Endothelial cell of umbilical vein (primary cell): ENCODE results near the gene CCDC57. TPM values are rescaled to one million over a fixed set of nuclear protein-coding genes. Genes with fewer than 3 reads are reported as not detected.
A peak's percentile ranks its signal among the peaks of the same experiment; 100 is the strongest.

ENCODE experiments used
- BruUV-seq: library from RNA; stranded (reverse); fragments of 400-500 nt; replicated peaks from 2 replicates; lab custom pipeline; 2021; lab: Mats Ljungman, UMichigan
- CTCF ChIA-PET: fragments of 300-600, 350-600 bp; sonication (Branson Sonifier 250); formaldehyde crosslinking; loops from one replicate; lab custom pipeline; 2021; ENCODE audit warnings: antibody characterized with exemption, inconsistent platforms; lab: Charles Lee
- POLR2A ChIA-PET: fragments of 300-600, 350-600 bp; sonication (Branson Sonifier 250); formaldehyde crosslinking; loops from one replicate; lab custom pipeline; 2021; ENCODE audit warnings: antibody characterized with exemption, inconsistent platforms; lab: Charles Lee
- DNase-seq: peaks from one replicate; pipeline ENCODE4 v3.0.0-alpha.2; 2011; ENCODE audit warnings: low read depth, low spot score
- FAIRE-seq: peaks from 2 replicates; lab custom pipeline; 2011; peaks lifted over from hg19 to GRCh38; lab: Jason Lieb, UNC
- H2AFZ ChIP-seq: 2 replicates; pipeline ENCODE4 v1.6.0; 2012; ENCODE audit warnings: low read depth, low read length, control low read depth, inconsistent platforms
- H3K27ac ChIP-seq: 2 replicates; pipeline ENCODE4 v1.5.1; 2011; ENCODE audit warnings: low read depth, mild to moderate bottlenecking, control low read depth, low read length, moderate library complexity; ENCODE audit not compliant: insufficient read depth
- H3K27me3 ChIP-seq, 2 experiments: 2 replicates each; pipeline versions ENCODE4 v1.6.0 to v1.6.1; 2011; ENCODE audit warnings: low read length in 2 of 2, mixed read lengths in 1 of 2; ENCODE audit not compliant: control insufficient read depth in 2 of 2, insufficient read depth in 2 of 2
- H3K36me3 ChIP-seq, 2 experiments: 2 replicates in 1 of 2; 3 replicates in 1 of 2; pipeline ENCODE4 v1.5.1; 2011; ENCODE audit warnings: low read length in 2 of 2, mild to moderate bottlenecking in 1 of 2, moderate library complexity in 1 of 2; ENCODE audit not compliant: control insufficient read depth in 2 of 2, insufficient read depth in 2 of 2; ENCODE audit errors: extremely low read depth in 1 of 2
- H3K4me1 ChIP-seq: 3 replicates; pipeline ENCODE4 v1.5.1; 2011; ENCODE audit warnings: mild to moderate bottlenecking, low read length; ENCODE audit not compliant: control insufficient read depth, insufficient read depth; ENCODE audit errors: extremely low read depth
- H3K4me2 ChIP-seq: 2 replicates; pipeline ENCODE4 v1.6.1; 2011; ENCODE audit warnings: low read length, control low read depth, mixed read lengths; ENCODE audit not compliant: insufficient read depth
- H3K4me3 ChIP-seq, 3 experiments: fragments of 200-600 bp in 1 of 3; sonication (generic), shearing (Covaris generic) in 1 of 3; replicated peaks in 1 of 3; 2 replicates each; pipeline ENCODE4 v1.5.1; 2011 to 2016; ENCODE audit warnings: control low read depth in 3 of 3, low read length in 3 of 3, mild to moderate bottlenecking in 2 of 3, inconsistent platforms in 1 of 3, low read depth in 1 of 3, moderate library complexity in 1 of 3; ENCODE audit not compliant: insufficient read depth in 1 of 3
- H3K79me2 ChIP-seq: 2 replicates; pipeline ENCODE4 v1.6.0; 2012; ENCODE audit warnings: low read length, inconsistent platforms; ENCODE audit not compliant: control insufficient read depth, insufficient read depth
- H3K9ac ChIP-seq: replicated peaks from 2 replicates; pipeline ENCODE3; 2011; ENCODE audit warnings: low read length, control low read depth; ENCODE audit not compliant: insufficient read depth; ENCODE audit errors: extremely low read depth
- H3K9me1 ChIP-seq: replicated peaks from 3 replicates; pipeline ENCODE4 v1.6.0; 2011; ENCODE audit warnings: mild to moderate bottlenecking, low read length; ENCODE audit not compliant: control insufficient read depth, insufficient read depth; ENCODE audit errors: extremely low read depth
- H3K9me3 ChIP-seq: replicated peaks from 2 replicates; pipeline ENCODE4 v1.5.1; 2012; ENCODE audit warnings: low read length, inconsistent platforms; ENCODE audit not compliant: control insufficient read depth, insufficient read depth
- H4K20me1 ChIP-seq: replicated peaks from 2 replicates; pipeline ENCODE3; 2011; ENCODE audit warnings: mild to moderate bottlenecking, low read length; ENCODE audit not compliant: control insufficient read depth, insufficient read depth; ENCODE audit errors: extremely low read depth
- CTCF ChIP-seq, 2 donors: IDR thresholded peaks; 1 replicate in 1 of 2; 2 replicates in 1 of 2; pipeline ENCODE4 v1.5.1; 2011; ENCODE audit warnings: low read length in 2 of 2, mild to moderate bottlenecking in 2 of 2, moderate library complexity in 2 of 2, control low read depth in 1 of 2, inconsistent platforms in 1 of 2, low read depth in 1 of 2; ENCODE audit not compliant: insufficient read depth in 1 of 2; ENCODE audit errors: extremely low read depth in 1 of 2
- MYC ChIP-seq: IDR thresholded peaks from one replicate; pipeline ENCODE4 v1.6.1; 2011; ENCODE audit warnings: mild to moderate bottlenecking, low read depth, low read length
- POLR2A ChIP-seq: IDR thresholded peaks from 2 replicates; pipeline ENCODE4 v1.6.1; 2012; ENCODE audit warnings: low read depth, mild to moderate bottlenecking, control low read depth, low read length
- dilution Hi-C: fragments of 300-500 bp; cut with MboI; formaldehyde crosslinking; loops from one replicate; pipeline ENCODE4 v1.15.0; 2019; ENCODE audit warnings: low sequenced_read_pairs; ENCODE audit not compliant: extremely low pct_ligation_motif_present
- intact Hi-C: fragments of 100-400 bp; cut with micrococcal nuclease; formaldehyde crosslinking; loops from one replicate; pipeline ENCODE4 v1.10.0; 2022
- polyA plus RNA-seq, 4 experiments: library from polyadenylated mRNA; depleted of rRNA in 3 of 4; stranded (reverse) in 3 of 4; unstranded in 1 of 4; fragments of >200 nt; gene quantifications; 2 replicates each; pipeline versions ENCODE4 v1.2.1 to v1.2.3, GENCODE V29; 2011 to 2012; ENCODE audit warnings: missing spikeins in 1 of 4
- total RNA-seq: library from RNA; stranded (reverse); gene quantifications from 2 replicates; pipeline ENCODE4 v1.2.3, GENCODE V29; 2021

The CCDC57 gene
- total and polyA plus RNA-seq, 2 donors (not counting 3 experiments of a cell fraction or from before 2014, with no cell fraction given): 18.6 to 31.6 TPM

GRCh38 chr17:82205720-82206508 lies 6.7 kb downstream of the CCDC57 start:
- no peaks in the 10 kb centered on the region for H4K20me1 ChIP-seq
- DNase-seq (peak; percentile 77), FAIRE-seq (peak; percentile 94)
- peaks cover 7% of the 10 kb centered on the region for H3K4me1 ChIP-seq
- H3K79me2 ChIP-seq: no peaks in the 10 kb centered on the region
- dilution Hi-C loops (no loop called here), intact Hi-C loops (loop anchor here (1.0 to 5.0 kb wide), 3 partner anchors 7 to 36 kb away; partner anchors contain the start of gene SLC16A3)
- no peaks in the 10 kb centered on the region for H3K36me3 ChIP-seq
- peak overlapping the region; percentile 69 for H2AFZ ChIP-seq
- H3K9ac ChIP-seq: no peak overlapping the region
- CTCF ChIA-PET: interaction anchor here (0.7 to 4.1 kb wide), 22 partner anchors 10 to 202 kb away, joined by 3 to 104 read pairs (median 6); partner anchors contain the start of gene SLC16A3
- H3K27me3 ChIP-seq: no peaks in the 10 kb centered on the region
- H3K4me3 ChIP-seq: no peak overlapping the region
- no TSS peak for BruUV-seq
- TF ChIP-seq CTCF (IDR thresholded peaks at IDR 0.05; ENCODE audit: extremely low read depth in 1 of 2, insufficient read depth in 1 of 2, low read depth in 1 of 2, low read length in 2 of 2): peak; percentile 86 to 89
- no peak for TF ChIP-seq MYC
- TF ChIP-seq POLR2A: peak; percentile 80
- POLR2A ChIA-PET: interaction anchor here (1.2 to 1.5 kb wide), 2 partner anchors 23 to 279 kb away, joined by 3 to 6 read pairs; partner anchors contain the start of gene SLC16A3
- H3K9me3 ChIP-seq: no peaks in the 10 kb centered on the region
- no peaks in the 10 kb centered on the region for H3K9me1 ChIP-seq
- H3K27ac ChIP-seq: peak overlapping the region; percentile 35
- H3K4me2 ChIP-seq: peak overlapping the region; percentile 18
